Heart right ventricle (tissue), 16 donors: ENCODE data around the gene CA12. TPM values are rescaled to one million over a fixed set of nuclear protein-coding genes. Genes with fewer than 3 reads are reported as not detected.
A peak's percentile ranks its signal among the peaks of the same experiment; 100 is the strongest.

ENCODE experiments used
- ATAC-seq, 8 donors: fragments of 200-7000 bp; cut with Tn5 transposase; one replicate each; pipeline ENCODE4 v1.9.1; 2020; ENCODE audit warnings: mild to moderate bottlenecking in 8 of 8, moderate library complexity in 8 of 8, moderate number of reproducible peaks in 1 of 8
- DNase-seq, 2 donors: peaks; one replicate each; pipeline ENCODE4 v3.0.0-alpha.2; 2020
- H3K27ac ChIP-seq, 10 donors: fragments of 200-600 bp; sonication (generic) in 2 of 10; one replicate each; pipeline versions ENCODE4 v1.5.0 to v1.8.0; 2020 to 2022; ENCODE audit warnings: mild to moderate bottlenecking in 3 of 10
- H3K27me3 ChIP-seq, 7 donors: fragments of 200-600 bp; one replicate each; pipeline ENCODE4 v1.8.0; 2021 to 2022; ENCODE audit warnings: mild to moderate bottlenecking in 2 of 7
- H3K36me3 ChIP-seq, 9 donors: fragments of 200-600 bp; sonication (generic) in 1 of 9; one replicate each; pipeline versions ENCODE4 v1.5.0 to v1.8.0; 2020 to 2022; ENCODE audit warnings: mild to moderate bottlenecking in 2 of 9
- H3K4me1 ChIP-seq, 9 donors: fragments of 200-600 bp; sonication (generic) in 1 of 9; one replicate each; pipeline versions ENCODE4 v1.5.0 to v1.8.0; 2020 to 2022; ENCODE audit warnings: mild to moderate bottlenecking in 4 of 9
- H3K4me3 ChIP-seq, 10 donors: fragments of 200-600 bp; sonication (generic) in 2 of 10; one replicate each; pipeline versions ENCODE4 v1.5.0 to v1.8.0; 2020 to 2022; ENCODE audit warnings: mild to moderate bottlenecking in 7 of 10, moderate library complexity in 2 of 10
- H3K9me3 ChIP-seq, 11 donors: fragments of 200-600 bp in 10 of 11; sonication (generic) in 2 of 11; one replicate each; pipeline versions ENCODE4 v1.5.0 to v1.8.0; 2013 to 2022; ENCODE audit warnings: mild to moderate bottlenecking in 2 of 11, control low read depth in 1 of 11, moderate library complexity in 1 of 11
- CTCF ChIP-seq, 9 donors: fragments of 200-600 bp; sonication (generic) in 2 of 9; IDR thresholded peaks; one replicate each; pipeline versions ENCODE4 v1.5.0 to v1.8.0; 2021 to 2022; ENCODE audit warnings: antibody characterized with exemption in 9 of 9, mild to moderate bottlenecking in 5 of 9, moderate library complexity in 1 of 9
- WGBS, 2 donors: extraction: QIAGEN DNeasy Blood & Tissue Kit; methylation state at CpG; one replicate each; pipeline ENCODE4 v1.1.7; 2013; ENCODE audit warnings: inconsistent platforms in 1 of 2; 5-methylcytosine and 5-hydroxymethylcytosine counted together
- intact Hi-C, 10 donors: fragments of 100-400 bp; cut with DNase I; formaldehyde crosslinking; loops; one replicate each; pipeline versions ENCODE4 v1.11.1 to v1.14.2; 2022
- polyA plus RNA-seq, 2 donors: library from polyadenylated mRNA; stranded (reverse); fragments of 200-250 nt; gene quantifications; one replicate each; pipeline ENCODE4 v1.2.3, GENCODE V29; 2013
- total RNA-seq, 10 donors: library from RNA; stranded (reverse); fragmentation: NEBNext Ultra II Directional in 3 of 10; extraction: Animal tissue kit (Norgen Biotek cat#: 25700) in 3 of 10; gene quantifications; one replicate each; pipeline versions ENCODE4 v1.2.1 to v1.2.4, GENCODE V29; 2021 to 2023
- donor health status: Arrhythmogenic right ventricular cardiomyopathy.
- donor health status: ischemic (EF 13 %, LVEDD 7.1; RV severe dilation, severe dysfunction).
- donor health status: healthy with polysubstance abuse.
- donor health status: DM: no; HTN: yes; CAD: no.
- donor health status: DM: no; HTN: no; CAD: no.
- donor health status: ischemic (EF 25% LVEDD 6.9; RV normal size, moderate dysfunction).
- donor health status: ischemic (EF 25% LVEDD 5.7; RV mildly dilated, moderate dysfunction).
- donor health status: healthy.
- donor health status: DM: yes; HTN: yes; CAD: no.
- donor health status: Ischemic cardiomyopathy.
- donor health status: ischemic (EF 35%, LVEDD 5.7; RV mildly dilated, moderate dysfunction).
- donor health status: nonischemic (EF 11% LVEDD 7.7; RV severe dilation, severe dysfunction).
- donor health status: DM: yes; HTN: yes; CAD: no.
- donor health status: PGD.
- donor health status: ischemic (EF 29% LVEDD 5.4; RV normal size, mild dysfunction).
- donor health status: nonischemic (EF 23%, LVEDD 6.1; RV moderate dilation, normal function).

CA12 gene
- total and polyA plus RNA-seq, 12 donors: 0.07 to 1.3 (median 0.15) TPM; not detected in 1

DNA sequence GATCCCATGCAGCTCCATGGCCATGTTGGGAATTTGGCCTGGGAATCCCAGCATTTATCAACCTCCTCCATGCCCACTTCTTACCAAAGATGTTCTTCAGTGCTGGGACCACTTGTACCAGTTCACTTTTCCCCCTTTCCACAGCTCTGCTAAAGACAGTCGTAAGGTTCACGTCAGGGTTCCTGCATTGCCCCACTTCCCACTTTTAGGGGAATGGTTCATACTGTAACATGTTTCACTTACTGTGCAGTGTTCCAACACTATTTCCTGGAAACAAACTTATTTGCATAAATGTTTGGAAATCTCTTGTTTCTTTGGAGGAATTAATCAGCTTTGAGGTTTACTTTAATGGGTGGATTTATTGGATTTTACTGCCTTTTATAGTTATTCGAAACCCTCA, 87.3 kb downstream of the CA12 start:
- WGBS, 2 donors: 91 to 95% methylated on average over 3 of the region's 3 CpGs
- H3K27ac ChIP-seq: peak overlapping the region in 1 of 10 donors; percentile 35
- DNase-seq (no peak), ATAC-seq (peak in 1 of 8 donors; percentile 75)
- no peak overlapping the region for H3K4me3 ChIP-seq
- TF ChIP-seq CTCF (IDR thresholded peaks at IDR 0.05): no peak
- H3K36me3 ChIP-seq: peaks cover 0 to 38% (median 0%) of the 10 kb centered on the region in 9 donors
- H3K9me3 ChIP-seq: no peaks in the 10 kb centered on the region
- intact Hi-C loops: no loop called here
- H3K27me3 ChIP-seq: no peaks in the 10 kb centered on the region
- peaks cover 0 to 26% (median 6%) of the 10 kb centered on the region in 9 donors for H3K4me1 ChIP-seq

- ATAC-seq (no peak), DNase-seq (no peak)
- Histone ChIP-seq H3K27me3 (no peaks in the 10 kb centered on the region), H3K36me3 (peaks cover 0 to 36% (median 0%) of the 10 kb centered on the region in 9 donors), H3K27ac (peak overlapping the region in 1 of 10 donors; percentile 64), H3K4me3 (no peak overlapping the region), H3K9me3 (no peaks in the 10 kb centered on the region), H3K4me1 (peaks cover 0 to 33% (median 7%) of the 10 kb centered on the region in 9 donors)
- no peak for TF ChIP-seq CTCF (IDR thresholded peaks at IDR 0.05)
- intact Hi-C loops: loop anchor here in 1 of 10 donors (2.0 kb wide), 1 partner anchor 108 kb away; no protein-coding TSS in a partner anchor
- 96 to 97% methylated on average over 5 of the region's 5 CpGs for WGBS, 2 donors
These were observed 88.9 kb downstream of the CA12 start for GRCh38 chr15:63292771-63293170.

DNA sequence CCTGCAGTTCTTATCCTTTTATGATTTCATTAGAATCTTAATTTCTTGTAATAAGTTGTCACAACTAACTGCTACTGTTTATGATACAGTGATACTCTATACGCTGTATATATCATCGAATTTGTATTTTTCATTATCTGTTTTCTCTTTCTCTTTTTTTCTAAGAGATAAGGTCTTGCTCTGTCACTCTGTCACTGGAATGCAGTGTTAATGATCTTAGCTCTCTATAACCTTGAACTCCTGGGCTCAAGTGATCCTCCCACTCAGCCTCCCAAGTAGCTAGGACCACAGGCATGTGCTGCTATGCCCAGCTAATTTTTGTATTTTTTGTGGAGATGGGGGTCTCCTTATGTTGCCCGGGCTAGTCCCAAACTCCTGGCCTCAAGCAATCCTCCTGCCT, 89.4 kb downstream of the CA12 start:
- Histone ChIP-seq H3K9me3 (no peaks in the 10 kb centered on the region), H3K4me3 (no peak overlapping the region), H3K4me1 (peaks cover 0 to 33% (median 7%) of the 10 kb centered on the region in 9 donors), H3K27ac (peak overlapping the region in 2 of 10 donors; percentile 19 to 64), H3K27me3 (no peaks in the 10 kb centered on the region), H3K36me3 (peaks cover 0 to 38% (median 0%) of the 10 kb centered on the region in 9 donors)
- ATAC-seq (no peak), DNase-seq (no peak)
- WGBS, 2 donors: 95 to 96% methylated on average over 3 of the region's 3 CpGs
- no peak for TF ChIP-seq CTCF (IDR thresholded peaks at IDR 0.05)
- intact Hi-C loops: loop anchor here in 1 of 10 donors (2.0 kb wide), 1 partner anchor 109 kb away; no protein-coding TSS in a partner anchor

- Histone ChIP-seq H3K27ac (peak overlapping the region in 5 of 10 donors; percentile 6 to 64 (median 19)), H3K4me1 (peaks cover 0 to 33% (median 7%) of the 10 kb centered on the region in 9 donors), H3K9me3 (no peaks in the 10 kb centered on the region), H3K4me3 (no peak overlapping the region), H3K27me3 (no peaks in the 10 kb centered on the region), H3K36me3 (peaks cover 0 to 38% (median 0%) of the 10 kb centered on the region in 9 donors)
- ATAC-seq: peak in 4 of 8 donors; percentile 12 to 45 (median 20)
- intact Hi-C loops: loop anchor here in 1 of 10 donors (2.0 kb wide), 1 partner anchor 109 kb away; no protein-coding TSS in a partner anchor
- DNase-seq: no peak
- no peak for TF ChIP-seq CTCF (IDR thresholded peaks at IDR 0.05)
These were observed 90.1 kb downstream of the CA12 start for GRCh38 chr15:63291507-63291906.
